Occipital lobe (tissue), 2 donors: ENCODE measurements around the gene MKNK1. TPM values are rescaled to one million over a fixed set of nuclear protein-coding genes. Genes with fewer than 3 reads are reported as not detected.

Experiments
- DNase-seq: peaks from one replicate; lab custom pipeline; 2025; lab: John Stamatoyannopoulos, UW
- total RNA-seq: library from RNA; depleted of rRNA; stranded (reverse); fragments of >200 nt; gene quantifications from one replicate; pipeline ENCODE4 v1.2.3, GENCODE V29; 2014

MKNK1 gene
- total RNA-seq, 1 donor from 2014 or later, result 8.7 TPM

GRCh38 chr1:46539972-46540371 lies 64.1 kb downstream of the MKNK1 start:
- peak; percentile 68 for DNase-seq

- DNase-seq, result no peak
Observed at GRCh38 chr1:46538147-46538546, 65.9 kb downstream of the MKNK1 start.

DNA sequence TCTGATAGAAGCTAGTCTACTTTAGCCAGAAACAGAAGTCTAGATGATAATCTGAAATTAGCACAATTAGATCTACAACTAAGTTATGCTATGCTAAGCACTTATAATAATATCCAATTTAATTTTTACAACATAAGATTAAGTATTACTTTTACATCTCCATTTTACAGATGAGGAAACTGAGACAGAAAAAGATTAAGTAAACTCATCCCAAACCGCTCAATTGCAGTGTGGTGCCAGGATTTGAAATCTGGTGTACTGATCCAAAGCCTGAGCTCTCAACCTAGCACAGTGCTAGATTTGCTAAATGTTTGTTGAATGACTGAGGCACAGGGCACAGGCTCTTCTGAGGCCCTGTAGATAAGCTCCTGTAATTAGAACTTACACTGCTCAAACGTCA lies 66.4 kb downstream of the MKNK1 start:
- DNase-seq, result no peak

- no peak for DNase-seq
Observed at GRCh38 chr1:46536527-46536926, 67.5 kb downstream of the MKNK1 start.

- DNase-seq, result no peak
Observed at GRCh38 chr1:46535063-46535462, 69.0 kb downstream of the MKNK1 start.

DNA sequence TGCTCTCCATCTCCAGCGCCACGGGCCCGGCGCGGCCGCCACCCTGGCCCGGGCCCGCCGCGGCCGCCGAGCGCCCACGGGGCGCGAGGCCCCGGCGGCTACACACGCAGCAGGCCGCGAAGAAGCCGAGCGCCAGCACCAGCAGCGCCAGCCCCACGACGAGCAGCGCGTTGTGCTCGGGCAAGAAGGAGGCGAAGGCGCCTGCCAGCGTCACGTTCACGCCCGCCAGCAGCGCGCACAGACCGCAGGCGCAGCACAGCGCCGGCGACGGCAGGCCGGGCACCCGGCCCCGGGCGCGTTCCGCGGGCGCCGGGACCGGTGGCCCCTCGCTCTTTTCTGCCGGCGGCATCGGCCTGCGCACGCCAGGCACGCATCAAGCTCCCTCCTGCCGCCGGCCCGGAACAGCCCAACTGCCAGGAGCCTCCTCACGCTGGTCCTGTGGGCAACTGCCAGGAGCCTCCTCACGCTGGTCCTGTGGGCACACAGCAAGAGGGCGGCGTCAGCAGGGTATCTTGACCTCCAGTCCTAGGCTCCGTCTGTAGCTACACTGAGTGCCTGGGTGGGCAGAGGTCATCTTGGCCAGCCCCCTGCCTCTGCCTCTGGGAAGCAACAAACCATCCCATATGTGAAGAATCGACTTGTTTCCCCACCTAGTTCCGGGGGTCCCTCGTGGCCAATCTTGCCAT lies 70.7 kb downstream of the MKNK1 start:
- peak; percentile 44 for DNase-seq

DNA sequence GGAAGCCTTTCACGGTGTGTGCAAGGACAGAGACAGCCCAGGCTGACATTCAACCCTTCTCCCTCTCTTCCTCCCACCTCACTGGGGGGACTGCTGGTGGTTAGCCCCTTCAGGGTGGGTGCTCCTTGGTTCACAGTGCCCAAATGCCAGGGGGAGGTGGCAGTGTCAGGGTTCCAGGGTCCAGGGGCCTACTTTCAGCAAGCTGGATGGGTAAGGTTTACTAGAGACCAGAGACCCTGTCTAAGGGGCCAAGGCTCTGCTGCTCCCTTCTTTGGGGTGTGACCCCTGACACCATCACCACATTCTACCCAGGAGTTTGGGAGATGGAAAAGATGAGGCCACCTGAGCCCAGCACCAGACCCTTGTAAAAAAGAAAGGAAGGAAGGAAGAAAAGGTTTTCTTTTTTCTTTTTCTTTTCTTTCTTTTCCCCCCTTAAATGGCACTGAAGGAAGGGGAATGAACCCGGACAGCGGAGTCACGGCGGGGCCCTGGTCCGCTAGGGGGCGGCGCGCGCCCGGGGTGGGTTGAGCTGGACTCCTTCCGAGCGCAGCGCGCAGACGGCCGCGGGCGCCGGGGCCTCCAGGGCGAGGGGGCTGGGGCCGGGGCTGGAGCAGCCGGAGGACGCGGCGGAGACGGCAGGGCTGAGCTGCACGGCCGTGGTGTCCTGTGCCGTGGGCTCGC lies 71.4 kb downstream of the MKNK1 start:
- no peak for DNase-seq

GRCh38 chr1:46532095-46532494 lies 72.0 kb downstream of the MKNK1 start:
- no peak for DNase-seq

- no peak for DNase-seq
Observed at GRCh38 chr1:46530791-46531409, 73.2 kb downstream of the MKNK1 start.

DNA sequence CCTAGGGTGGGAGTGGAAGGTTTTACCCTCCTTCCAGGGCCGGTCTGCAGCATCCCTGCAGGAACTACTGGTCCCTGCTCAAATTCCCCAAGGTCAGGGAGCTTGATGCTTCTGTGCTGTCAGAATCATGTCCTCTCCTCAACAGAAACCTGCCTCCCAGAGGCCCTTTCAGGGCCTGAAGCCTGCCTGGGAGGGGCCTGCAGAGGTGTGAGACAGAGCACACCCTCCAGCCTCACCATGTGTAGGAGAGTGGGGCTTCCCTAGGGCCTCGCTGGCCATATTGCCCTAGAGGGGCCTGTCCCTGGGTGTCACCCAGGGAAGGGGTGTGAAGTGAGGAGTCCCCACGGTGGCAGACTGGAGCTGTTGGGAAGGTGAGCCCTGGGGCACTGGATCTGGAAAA lies 73.8 kb downstream of the MKNK1 start:
- no peak for DNase-seq

DNA sequence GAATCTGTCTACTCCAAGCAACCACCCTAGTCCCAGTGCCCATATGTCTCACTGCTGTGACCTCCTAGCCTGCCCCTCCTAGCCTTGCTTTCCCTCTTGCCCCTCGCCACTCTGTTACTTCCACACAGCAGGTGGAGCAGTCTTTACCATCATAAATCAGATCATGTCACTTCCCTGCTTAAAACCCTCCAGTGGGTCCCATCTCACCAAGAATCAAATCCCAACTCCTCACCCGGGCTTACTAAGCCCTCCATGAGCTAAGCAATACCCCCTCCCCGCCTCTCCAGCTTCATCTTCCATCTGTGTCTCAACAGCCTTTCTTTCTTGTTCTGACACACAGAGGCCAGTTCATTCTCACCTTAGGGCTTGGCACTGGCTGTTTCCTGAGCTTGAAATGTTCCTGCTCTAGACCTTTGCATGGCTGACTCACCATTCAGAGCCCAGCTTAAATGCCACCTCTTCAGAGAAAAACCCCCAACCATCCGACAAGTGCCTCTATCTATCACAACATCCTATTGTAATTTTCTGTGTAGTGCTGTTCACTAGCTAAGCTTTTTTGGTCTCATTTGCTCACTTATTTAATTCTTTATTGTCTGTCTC lies 74.9 kb downstream of the MKNK1 start:
- no peak for DNase-seq

DNA sequence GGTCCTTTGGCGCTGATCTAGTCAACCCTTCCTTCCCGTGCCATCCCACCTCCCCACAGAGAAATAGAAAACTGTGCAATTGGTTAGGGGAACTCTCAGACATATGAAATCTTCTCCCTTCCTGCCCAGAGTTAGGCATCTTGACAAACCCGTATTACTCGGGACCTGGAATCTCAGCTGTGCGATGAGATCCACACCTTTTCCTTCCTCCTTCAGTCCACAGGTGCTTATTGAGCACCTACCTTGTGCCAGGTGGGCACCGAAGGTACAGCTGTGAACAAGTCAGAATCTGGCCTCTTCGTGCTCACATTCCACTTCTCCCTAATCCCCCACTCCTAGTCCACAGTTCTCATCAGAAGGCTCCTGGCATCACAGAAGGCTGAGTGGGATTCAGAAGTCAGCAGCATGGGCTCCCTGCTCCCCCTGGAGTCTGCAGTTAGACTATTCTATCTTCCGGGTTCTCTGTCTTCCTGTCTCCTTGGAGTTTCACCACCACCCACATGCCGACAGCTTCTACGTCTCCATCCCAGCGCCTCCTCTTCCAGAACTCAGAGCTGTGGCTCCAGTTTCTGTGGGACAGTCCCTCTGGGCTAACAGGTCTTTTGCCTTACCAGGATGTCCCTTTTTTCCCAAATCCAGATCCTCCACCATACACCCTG lies 75.6 kb downstream of the MKNK1 start:
- DNase-seq, result no peak

GRCh38 chr1:46527474-46528296 lies 76.4 kb downstream of the MKNK1 start:
- peak; percentile 66 for DNase-seq

DNA sequence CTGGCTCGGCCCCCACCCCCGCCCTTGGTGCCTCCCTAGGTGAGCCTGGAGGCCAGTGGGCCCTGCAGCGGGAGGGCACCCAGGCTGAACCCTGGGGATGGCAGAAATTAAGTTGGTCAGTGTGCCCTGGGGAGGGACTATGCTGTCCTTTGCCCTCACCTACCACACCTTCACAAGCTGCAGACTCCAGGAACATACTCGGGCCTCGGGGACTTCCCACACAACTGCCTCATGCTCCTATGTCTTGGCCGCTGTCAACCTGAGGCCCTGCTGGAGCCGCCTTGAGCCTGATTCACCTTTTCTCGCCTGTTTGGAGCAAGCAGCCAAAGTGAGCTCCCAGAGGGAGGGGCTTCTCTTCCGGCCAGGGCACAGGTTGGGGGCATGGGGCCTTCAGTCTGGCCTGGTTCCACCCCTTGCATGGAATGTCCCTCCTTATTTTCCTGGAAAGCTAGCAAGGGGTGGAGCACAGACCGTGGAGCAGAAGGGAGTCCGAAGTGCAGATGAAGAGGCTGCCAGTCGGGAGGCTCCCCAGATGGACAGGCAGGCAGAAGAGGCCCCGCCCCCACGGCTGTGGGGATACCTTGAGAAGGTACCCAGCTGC lies 77.3 kb downstream of the MKNK1 start:
- DNase-seq, result no peak

DNA sequence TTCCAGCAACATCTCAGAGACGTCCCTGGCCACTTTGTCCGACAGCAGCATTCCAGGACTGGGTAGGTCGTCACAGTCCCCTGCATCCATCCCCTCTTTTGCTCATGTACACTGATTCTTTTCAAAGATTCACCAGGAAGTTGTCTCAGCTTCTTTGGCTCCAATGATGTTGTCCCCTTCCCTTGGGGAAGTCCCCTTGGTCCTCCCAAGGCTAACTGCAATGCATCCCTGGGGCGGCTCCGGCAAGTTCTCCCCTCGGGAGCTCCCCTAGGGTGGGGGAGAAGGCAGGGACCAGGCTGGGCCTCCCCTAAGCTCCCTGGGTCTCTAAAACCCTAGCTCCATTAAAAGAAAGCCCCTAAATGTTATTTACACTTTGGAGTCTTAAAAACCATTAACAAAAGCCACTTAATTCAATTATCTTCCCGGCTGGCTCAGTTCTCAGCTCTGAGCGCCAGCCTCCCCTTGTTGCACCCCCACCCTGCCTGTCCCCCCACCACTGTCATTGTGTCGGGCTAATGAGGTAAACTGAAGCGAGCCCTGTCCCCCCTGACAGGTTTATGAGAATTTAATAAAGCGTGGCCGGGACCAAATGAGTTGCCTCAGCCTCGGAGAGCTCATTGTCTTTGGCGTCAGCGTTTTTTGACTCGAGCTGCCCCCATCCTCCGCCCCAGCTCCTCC lies 77.9 kb downstream of the MKNK1 start:
- DNase-seq, result no peak

DNA sequence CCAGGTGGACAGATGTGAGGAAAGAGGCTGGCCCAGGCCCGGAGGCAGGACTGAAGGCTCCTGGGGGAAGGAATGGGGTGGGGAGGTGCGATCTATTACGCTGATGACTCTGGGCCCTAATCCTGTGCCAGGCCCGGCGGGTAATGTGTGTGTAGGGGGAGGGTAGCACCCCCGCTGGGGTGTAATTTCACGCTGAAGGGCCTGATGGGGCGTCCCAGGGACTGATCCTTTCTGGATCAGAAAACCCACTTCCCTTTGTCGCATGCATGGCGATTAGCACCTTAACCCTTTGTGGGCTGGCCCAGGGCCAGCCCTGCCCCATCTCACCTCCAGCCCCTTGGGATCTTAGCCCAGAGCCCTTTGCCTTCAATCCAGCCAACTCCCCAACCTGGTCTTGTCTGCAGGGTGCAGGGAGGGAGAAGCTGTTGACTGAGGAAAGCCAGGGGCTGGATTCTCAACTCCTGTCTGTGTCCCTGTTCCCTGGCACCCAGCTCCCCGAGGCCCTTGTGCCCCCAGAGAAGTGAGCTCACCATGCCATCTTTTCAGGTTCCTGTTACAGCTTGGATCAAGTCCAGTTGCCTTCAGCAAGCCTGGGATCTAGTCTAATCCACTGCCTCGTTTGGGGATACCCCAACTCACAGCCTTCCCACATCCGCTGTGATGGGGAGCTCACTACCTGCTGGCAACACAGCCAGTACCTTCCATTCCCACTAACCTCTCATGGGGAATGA lies 78.7 kb downstream of the MKNK1 start:
- no peak for DNase-seq

DNA sequence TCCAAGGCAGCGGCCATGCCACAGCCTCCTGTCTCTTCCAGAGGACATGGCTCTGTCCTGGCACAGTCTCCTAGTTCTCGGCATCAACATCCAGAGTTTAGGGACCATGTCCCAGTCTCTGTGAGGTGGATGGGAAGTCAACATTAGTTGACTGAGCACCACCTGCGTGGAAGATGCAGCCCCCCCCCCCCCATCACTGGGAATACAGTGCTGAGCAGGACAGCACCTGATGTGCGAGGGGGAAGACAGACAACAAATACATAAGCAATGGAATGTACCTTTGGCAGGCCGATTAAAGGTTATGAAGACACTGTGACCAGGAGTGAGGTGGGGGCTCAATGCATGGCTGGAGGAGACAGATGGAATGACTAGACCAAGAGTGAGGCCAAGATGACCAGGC lies 79.2 kb downstream of the MKNK1 start:
- DNase-seq, result no peak

DNA sequence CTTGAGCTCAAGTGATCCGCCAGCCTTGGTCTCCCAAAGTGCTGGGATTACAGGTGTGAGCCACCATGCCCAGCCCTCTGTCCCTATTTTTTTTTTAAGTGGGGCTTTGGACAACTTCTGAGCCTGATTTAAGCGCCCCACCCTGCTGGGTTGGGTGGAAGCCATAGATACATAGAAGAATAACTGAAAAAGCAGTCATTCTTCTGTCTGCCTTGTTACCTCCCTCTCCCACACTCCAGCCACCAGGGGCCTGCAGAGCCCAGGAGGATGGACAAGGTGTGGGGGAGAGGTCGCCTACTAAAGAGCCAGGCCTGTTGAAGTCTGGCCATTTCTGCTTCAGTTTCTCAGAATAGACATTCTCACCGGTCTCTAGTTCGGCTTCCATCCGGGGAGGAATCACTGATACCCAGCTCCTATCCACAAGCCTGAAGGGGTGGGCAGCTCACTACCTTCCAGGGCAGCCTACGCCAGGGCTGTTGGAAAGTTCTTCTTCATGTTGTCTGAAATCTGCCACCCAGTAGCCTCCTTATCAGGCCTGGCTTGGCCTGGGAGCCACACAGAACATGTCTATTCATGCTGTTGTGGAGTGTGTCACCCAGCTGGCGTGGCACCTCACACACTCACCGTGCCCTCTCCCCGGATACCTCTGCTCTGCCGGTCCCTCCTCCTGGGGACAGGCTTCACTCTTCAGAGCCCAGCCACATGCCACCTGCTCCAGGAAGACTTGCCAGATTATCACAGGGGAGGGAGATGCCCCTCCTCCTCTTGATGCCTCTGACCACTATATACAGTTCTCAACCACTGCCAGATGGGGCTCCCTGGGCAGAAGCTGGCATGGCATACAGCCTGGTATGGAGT lies 80.3 kb downstream of the MKNK1 start:
- no peak for DNase-seq

GRCh38 chr1:46522969-46523320 lies 81.1 kb downstream of the MKNK1 start:
- DNase-seq, result no peak
